ENCODE data around the gene CREBBP.
A peak's percentile ranks its signal among the peaks of the same experiment; 100 is the strongest.

The CREBBP gene

DNA sequence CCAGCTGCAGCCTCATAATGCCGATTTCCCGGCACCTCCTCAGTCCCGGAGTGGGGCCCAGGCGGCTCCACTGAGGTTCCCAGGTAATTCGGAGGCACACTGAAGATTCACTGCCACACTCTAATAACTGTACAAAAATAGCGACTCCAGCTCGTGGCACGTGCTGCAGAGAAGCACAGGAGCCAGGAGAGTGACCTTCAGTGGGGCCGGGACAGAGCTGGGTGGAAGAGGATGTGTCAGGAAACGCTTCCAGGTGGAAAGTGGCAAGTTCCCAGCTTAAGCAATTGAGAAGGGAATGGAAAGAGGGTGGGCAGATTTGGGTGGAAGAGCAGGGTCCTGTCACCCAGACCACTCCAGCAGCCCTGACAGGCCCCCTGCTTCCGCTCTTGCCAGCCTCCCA lies 160.1 kb downstream of the CREBBP start:
- Histone ChIP-seq H3K23ac (ENCODE audit: low read depth, low read length, poor library complexity) (no peak overlapping the region), H3K4ac (ENCODE audit: low read length) (no peak overlapping the region), H3K9ac (ENCODE audit: low read depth, low read length, poor library complexity) (no peak overlapping the region), H3K4me2 (ENCODE audit: insufficient read depth, low read length, poor library complexity, severe bottlenecking) (no peak overlapping the region), H2BK15ac (ENCODE audit: low read length) (no peak overlapping the region), H3K4me1 (ENCODE audit: control insufficient read depth in 2 of 2, insufficient read depth in 1 of 2, low read depth in 1 of 2, low read length in 2 of 2) (peaks cover 1 to 4% of the 10 kb centered on the region in 2 donors), H2BK12ac (ENCODE audit: low read length) (no peak overlapping the region), H4K91ac (ENCODE audit: low read depth, low read length, poor library complexity) (no peak overlapping the region), H3K14ac (ENCODE audit: low read length) (no peak overlapping the region), H3K27me3 (ENCODE audit: control insufficient read depth in 3 of 3, insufficient read depth in 3 of 3, low read depth in 1 of 3, low read length in 3 of 3) (no peaks in the 10 kb centered on the region), H3K9me3 (replicated peaks in 1 of 2; ENCODE audit: control insufficient read depth in 2 of 2, insufficient read depth in 1 of 2, low read depth in 1 of 2, low read length in 2 of 2) (no peaks in the 10 kb centered on the region), H3K36me3 (replicated peaks in 1 of 2; ENCODE audit: control insufficient read depth in 2 of 2, insufficient read depth in 2 of 2, low read length in 2 of 2) (peaks cover 0 to 2% of the 10 kb centered on the region in 2 donors), H3K18ac (ENCODE audit: low read length) (no peak overlapping the region), H3K79me1 (ENCODE audit: low read depth, low read length) (peaks cover 5% of the 10 kb centered on the region), H3K27ac (replicated peaks; ENCODE audit: low read length) (no peak overlapping the region), H2AFZ (ENCODE audit: low read length) (no peak overlapping the region), H2AK5ac (ENCODE audit: low read depth, low read length) (no peak overlapping the region), H4K8ac (ENCODE audit: low read depth, low read length) (no peak overlapping the region), H2BK120ac (ENCODE audit: low read depth, low read length) (no peak overlapping the region), H2BK5ac (ENCODE audit: low read length) (no peak overlapping the region), H3K4me3 (ENCODE audit: low read length in 2 of 2) (no peak overlapping the region)
- DNase-seq (ENCODE audit: low spot score): no peak
- no CpG with 5 or more reads among the region's 11 CpGs for WGBS, 2 donors (ENCODE audit: extremely low coverage in 2 of 2, insufficient read length in 2 of 2, insufficient replicate concordance in 1 of 2)

DNA sequence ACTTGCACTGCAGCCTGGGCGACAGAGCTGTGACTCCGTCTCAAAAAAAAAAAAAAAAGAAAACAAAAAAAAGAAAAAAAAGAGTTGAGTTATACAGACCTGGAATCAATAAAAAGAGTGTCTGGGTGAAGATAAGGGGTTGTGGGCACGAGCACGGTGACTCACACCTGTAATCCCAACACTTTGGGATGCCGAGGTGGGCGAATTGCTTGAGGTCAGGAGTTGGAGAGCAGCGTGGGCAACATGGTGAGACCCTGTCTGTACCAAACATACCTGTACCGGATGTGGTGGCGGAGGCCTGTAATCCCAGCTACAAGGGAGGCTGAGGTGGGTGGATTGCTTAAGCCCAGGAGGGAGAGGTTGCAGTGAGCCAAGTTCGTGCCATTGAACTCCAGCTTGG lies 161.9 kb downstream of the CREBBP start:
- Histone ChIP-seq H3K18ac (ENCODE audit: low read length) (no peak overlapping the region), H3K27me3 (ENCODE audit: control insufficient read depth in 3 of 3, insufficient read depth in 3 of 3, low read depth in 1 of 3, low read length in 3 of 3) (no peaks in the 10 kb centered on the region), H3K9me3 (replicated peaks in 1 of 2; ENCODE audit: control insufficient read depth in 2 of 2, insufficient read depth in 1 of 2, low read depth in 1 of 2, low read length in 2 of 2) (no peaks in the 10 kb centered on the region), H3K9ac (ENCODE audit: low read depth, low read length, poor library complexity) (no peak overlapping the region), H3K14ac (ENCODE audit: low read length) (no peak overlapping the region), H2AFZ (ENCODE audit: low read length) (no peak overlapping the region), H3K4me2 (ENCODE audit: insufficient read depth, low read length, poor library complexity, severe bottlenecking) (no peak overlapping the region), H2BK12ac (ENCODE audit: low read length) (no peak overlapping the region), H4K8ac (ENCODE audit: low read depth, low read length) (no peak overlapping the region), H2BK15ac (ENCODE audit: low read length) (no peak overlapping the region), H3K23ac (ENCODE audit: low read depth, low read length, poor library complexity) (no peak overlapping the region), H3K27ac (replicated peaks; ENCODE audit: low read length) (no peak overlapping the region), H3K4ac (ENCODE audit: low read length) (no peak overlapping the region), H2BK120ac (ENCODE audit: low read depth, low read length) (no peak overlapping the region), H2BK5ac (ENCODE audit: low read length) (no peak overlapping the region), H3K36me3 (replicated peaks in 1 of 2; ENCODE audit: control insufficient read depth in 2 of 2, insufficient read depth in 2 of 2, low read length in 2 of 2) (peaks cover 3 to 17% of the 10 kb centered on the region in 2 donors), H2AK5ac (ENCODE audit: low read depth, low read length) (no peak overlapping the region), H3K79me1 (ENCODE audit: low read depth, low read length) (peaks cover 9% of the 10 kb centered on the region), H3K4me1 (ENCODE audit: control insufficient read depth in 2 of 2, insufficient read depth in 1 of 2, low read depth in 1 of 2, low read length in 2 of 2) (peaks cover 1 to 4% of the 10 kb centered on the region in 2 donors), H4K91ac (ENCODE audit: low read depth, low read length, poor library complexity) (no peak overlapping the region), H3K4me3 (ENCODE audit: low read length in 2 of 2) (no peak overlapping the region)
- no CpG with 5 or more reads among the region's 10 CpGs for WGBS, 2 donors (ENCODE audit: extremely low coverage in 2 of 2, insufficient read length in 2 of 2, insufficient replicate concordance in 1 of 2)
- no peak for DNase-seq (ENCODE audit: low spot score)

- peak overlapping the region; percentile 100 for H3K9ac ChIP-seq (ENCODE audit: low read depth, low read length, poor library complexity)
- H2BK5ac ChIP-seq (ENCODE audit: low read length): no peak overlapping the region
- no peak overlapping the region for H3K27ac ChIP-seq (replicated peaks; ENCODE audit: low read length)
- no peak overlapping the region for H2BK120ac ChIP-seq (ENCODE audit: low read depth, low read length)
- WGBS, 2 donors (ENCODE audit: extremely low coverage in 2 of 2, insufficient read length in 2 of 2, insufficient replicate concordance in 1 of 2): no CpG with 5 or more reads among the region's 5 CpGs
- no peak overlapping the region for H3K23ac ChIP-seq (ENCODE audit: low read depth, low read length, poor library complexity)
- peak overlapping the region; percentile 99 for H2AFZ ChIP-seq (ENCODE audit: low read length)
- peak overlapping the region; percentile 99 to 100 for H3K4me3 ChIP-seq (ENCODE audit: low read length in 2 of 2)
- no peaks in the 10 kb centered on the region for H3K27me3 ChIP-seq (ENCODE audit: control insufficient read depth in 3 of 3, insufficient read depth in 3 of 3, low read depth in 1 of 3, low read length in 3 of 3)
- peak overlapping the region; percentile 84 for H3K4me2 ChIP-seq (ENCODE audit: insufficient read depth, low read length, poor library complexity, severe bottlenecking)
- no peaks in the 10 kb centered on the region for H3K9me3 ChIP-seq (replicated peaks in 1 of 2; ENCODE audit: control insufficient read depth in 2 of 2, insufficient read depth in 1 of 2, low read depth in 1 of 2, low read length in 2 of 2)
- H2BK15ac ChIP-seq (ENCODE audit: low read length): no peak overlapping the region
- H4K91ac ChIP-seq (ENCODE audit: low read depth, low read length, poor library complexity): no peak overlapping the region
- H3K14ac ChIP-seq (ENCODE audit: low read length): no peak overlapping the region
- no peak overlapping the region for H4K8ac ChIP-seq (ENCODE audit: low read depth, low read length)
- H3K79me1 ChIP-seq (ENCODE audit: low read depth, low read length): peaks cover 10% of the 10 kb centered on the region
- peaks cover 8 to 23% of the 10 kb centered on the region in 2 donors for H3K36me3 ChIP-seq (replicated peaks in 1 of 2; ENCODE audit: control insufficient read depth in 2 of 2, insufficient read depth in 2 of 2, low read length in 2 of 2)
- H2AK5ac ChIP-seq (ENCODE audit: low read depth, low read length): no peak overlapping the region
- H3K4ac ChIP-seq (ENCODE audit: low read length): no peak overlapping the region
- DNase-seq (ENCODE audit: low spot score): no peak
- no peak overlapping the region for H2BK12ac ChIP-seq (ENCODE audit: low read length)
- peaks cover 1 to 4% of the 10 kb centered on the region in 2 donors for H3K4me1 ChIP-seq (ENCODE audit: control insufficient read depth in 2 of 2, insufficient read depth in 1 of 2, low read depth in 1 of 2, low read length in 2 of 2)
- H3K18ac ChIP-seq (ENCODE audit: low read length): no peak overlapping the region
Measured at GRCh38 chr16:3718019-3718391, 162.5 kb downstream of the CREBBP start.

DNA sequence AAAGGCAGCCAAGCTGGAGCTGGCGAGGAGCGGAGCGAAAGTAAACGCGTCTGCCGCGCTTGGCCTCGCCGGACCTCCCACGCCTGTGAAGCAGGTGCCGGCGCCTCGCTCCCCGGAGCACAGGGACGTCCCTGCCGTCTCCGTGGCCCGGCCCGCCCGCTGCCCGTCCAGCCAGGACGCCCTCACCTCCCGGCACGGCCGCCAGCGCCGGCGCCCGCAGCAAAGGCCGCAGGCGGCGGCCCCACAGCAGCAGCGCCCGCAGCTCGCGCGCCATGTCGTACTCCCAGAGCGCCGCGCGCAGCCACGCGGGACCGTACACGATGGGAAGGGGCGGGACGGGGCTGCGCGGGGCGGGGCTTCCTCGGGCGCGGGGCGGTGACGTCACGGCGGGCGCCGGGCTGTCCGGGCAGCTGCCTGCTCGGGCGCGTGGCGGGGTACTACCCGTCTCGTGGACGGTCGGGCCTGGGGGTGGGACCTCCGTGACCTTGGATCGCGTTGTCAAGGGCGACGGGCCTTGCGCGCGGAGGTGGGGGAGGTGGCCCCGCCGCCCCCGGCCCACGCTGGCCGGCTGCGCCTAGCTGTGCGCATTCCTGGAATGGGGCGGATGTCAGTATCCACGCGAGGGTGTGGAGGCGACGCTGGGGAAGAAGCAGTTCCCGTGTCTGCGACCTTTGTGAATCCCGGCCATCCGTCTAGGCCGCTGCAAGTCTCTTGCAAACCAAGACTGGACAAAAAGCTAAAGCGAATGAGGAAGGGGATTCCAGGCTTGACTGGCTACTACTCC lies 163.1 kb downstream of the CREBBP start, which contains the start of gene TRAP1:
TRAP1 (minus strand) TSS at position 290 of the 784 bp plus-strand sequence; CDS start at position 274, 16 bp downstream.
- peak within 1 kb of the TSS; percentile 84 for H3K4ac ChIP-seq (ENCODE audit: low read length)
- H4K8ac ChIP-seq (ENCODE audit: low read depth, low read length): peak within 1 kb of the TSS; percentile 98
- peak within 1 kb of the TSS; percentile 99 for H2AFZ ChIP-seq (ENCODE audit: low read length)
- no CpG with 5 or more reads among the region's 95 CpGs for WGBS, 2 donors (ENCODE audit: extremely low coverage in 2 of 2, insufficient read length in 2 of 2, insufficient replicate concordance in 1 of 2)
- peak within 1 kb of the TSS; percentile 99 to 100 for H3K4me3 ChIP-seq (ENCODE audit: low read length in 2 of 2)
- peaks cover 11% of the 10 kb centered on the region for H3K79me1 ChIP-seq (ENCODE audit: low read depth, low read length)
- no peaks in the 10 kb centered on the region for H3K27me3 ChIP-seq (ENCODE audit: control insufficient read depth in 3 of 3, insufficient read depth in 3 of 3, low read depth in 1 of 3, low read length in 3 of 3)
- peak within 1 kb of the TSS; percentile 49 for H2BK120ac ChIP-seq (ENCODE audit: low read depth, low read length)
- H3K27ac ChIP-seq (replicated peaks; ENCODE audit: low read length): no peak within 1 kb of the TSS
- H2BK5ac ChIP-seq (ENCODE audit: low read length): peak within 1 kb of the TSS; percentile 80
- H3K4me2 ChIP-seq (ENCODE audit: insufficient read depth, low read length, poor library complexity, severe bottlenecking): peak within 1 kb of the TSS; percentile 84
- H3K18ac ChIP-seq (ENCODE audit: low read length): peak within 1 kb of the TSS; percentile 97
- peaks cover 1 to 4% of the 10 kb centered on the region in 2 donors for H3K4me1 ChIP-seq (ENCODE audit: control insufficient read depth in 2 of 2, insufficient read depth in 1 of 2, low read depth in 1 of 2, low read length in 2 of 2)
- peak within 1 kb of the TSS; percentile 99 for H3K23ac ChIP-seq (ENCODE audit: low read depth, low read length, poor library complexity)
- peak within 1 kb of the TSS; percentile 99 for H3K14ac ChIP-seq (ENCODE audit: low read length)
- H3K9ac ChIP-seq (ENCODE audit: low read depth, low read length, poor library complexity): peak within 1 kb of the TSS; percentile 100
- peaks cover 8 to 28% of the 10 kb centered on the region in 2 donors for H3K36me3 ChIP-seq (replicated peaks in 1 of 2; ENCODE audit: control insufficient read depth in 2 of 2, insufficient read depth in 2 of 2, low read length in 2 of 2)
- no peak within 1 kb of the TSS for H4K91ac ChIP-seq (ENCODE audit: low read depth, low read length, poor library complexity)
- H2BK12ac ChIP-seq (ENCODE audit: low read length): no peak within 1 kb of the TSS
- H3K9me3 ChIP-seq (replicated peaks in 1 of 2; ENCODE audit: control insufficient read depth in 2 of 2, insufficient read depth in 1 of 2, low read depth in 1 of 2, low read length in 2 of 2): no peaks in the 10 kb centered on the region
- peak within 1 kb of the TSS; percentile 94 for H2AK5ac ChIP-seq (ENCODE audit: low read depth, low read length)
- H2BK15ac ChIP-seq (ENCODE audit: low read length): peak within 1 kb of the TSS; percentile 88
- DNase-seq (ENCODE audit: low spot score): peak; percentile 76

All from neuronal stem cell (in vitro differentiated cells).